Measurements from ENCODE around the gene B4GALT1. TPM values are rescaled to one million over a fixed set of nuclear protein-coding genes. Genes with fewer than 3 reads are reported as not detected.

The B4GALT1 gene
- total RNA-seq, 4 donors from 2014 or later, result 88.3 to 119 (median 103) TPM

- Histone ChIP-seq H3K4me1 (no peaks in the 10 kb centered on the region), H3K4me3 (replicated peaks in 1 of 3) (no peak overlapping the region), H3K27ac (no peak overlapping the region), H3K27me3 (no peaks in the 10 kb centered on the region), H3K36me3 (no peaks in the 10 kb centered on the region), H3K9me3 (no peaks in the 10 kb centered on the region)
- no peak for DNase-seq
- intact Hi-C loops (cut with DNase I), result no loop called here
- WGBS, 2 donors, result 80 to 96% methylated on average over 3 of the region's 3 CpGs
- no peak for TF ChIP-seq POLR2A (IDR thresholded peaks at IDR 0.05)
- no peak for TF ChIP-seq CTCF (IDR thresholded peaks at IDR 0.05)
These were observed 26.7 kb upstream of the B4GALT1 start for GRCh38 chr9:33193818-33194217.

DNA sequence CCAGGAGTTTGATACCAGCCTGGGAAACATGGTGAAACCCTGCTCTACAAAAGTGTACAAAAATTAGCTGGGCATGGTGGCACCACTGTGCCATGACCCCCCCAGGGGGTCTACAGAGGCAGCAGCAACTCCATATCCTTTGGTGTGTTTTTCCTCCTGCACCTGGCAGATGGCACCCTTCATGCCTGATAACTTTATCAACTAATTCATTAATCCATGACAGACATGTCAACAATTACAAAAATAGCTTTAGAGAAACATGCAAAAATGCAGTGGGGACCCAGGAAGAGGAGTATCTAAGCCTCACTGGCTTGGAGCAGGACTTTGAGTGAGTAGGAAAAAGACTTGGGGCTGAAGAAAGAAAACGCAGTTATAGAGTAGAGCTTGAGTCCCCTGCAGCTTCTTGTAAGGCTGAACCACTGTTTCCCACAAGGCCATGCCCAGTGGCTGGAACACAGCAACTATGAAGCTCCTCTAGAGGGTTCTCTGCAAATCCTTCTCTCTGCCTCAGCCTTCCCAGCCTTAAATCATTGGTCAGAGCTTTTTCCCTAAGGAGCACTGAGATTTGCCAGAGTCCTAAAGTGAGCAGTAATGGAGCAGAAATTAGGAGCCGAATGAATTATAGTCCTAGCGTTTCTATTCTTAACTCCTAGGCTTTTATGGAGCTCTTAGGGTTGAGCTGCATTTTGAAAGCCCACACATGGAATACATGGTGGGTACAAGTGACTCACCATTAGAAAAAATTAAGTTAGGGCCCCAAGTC lies 25.5 kb upstream of the B4GALT1 start:
- Histone ChIP-seq H3K4me1 (peaks cover 0 to 3% of the 10 kb centered on the region in 2 donors), H3K4me3 (replicated peaks in 1 of 3) (no peak overlapping the region), H3K27me3 (no peaks in the 10 kb centered on the region), H3K36me3 (no peaks in the 10 kb centered on the region), H3K27ac (no peak overlapping the region), H3K9me3 (no peaks in the 10 kb centered on the region)
- DNase-seq, result no peak
- intact Hi-C loops (cut with DNase I), result no loop called here
- TF ChIP-seq CTCF (IDR thresholded peaks at IDR 0.05), result no peak
- 71 to 78% methylated on average over 3 of the region's 3 CpGs for WGBS, 2 donors

- Histone ChIP-seq H3K9me3 (no peaks in the 10 kb centered on the region), H3K4me3 (replicated peaks in 1 of 3) (no peak overlapping the region), H3K27me3 (no peaks in the 10 kb centered on the region), H3K27ac (no peak overlapping the region), H3K4me1 (peaks cover 22 to 27% of the 10 kb centered on the region in 2 donors), H3K36me3 (no peaks in the 10 kb centered on the region)
- TF ChIP-seq POLR2A (IDR thresholded peaks at IDR 0.05) (no peak), CTCF (IDR thresholded peaks at IDR 0.05) (no peak)
- WGBS, 2 donors, result 93 to 97% methylated on average over 4 of the region's 4 CpGs
- DNase-seq, result no peak
- intact Hi-C loops (cut with DNase I), result no loop called here
These were observed 23.0 kb upstream of the B4GALT1 start for GRCh38 chr9:33190021-33190705.

DNA sequence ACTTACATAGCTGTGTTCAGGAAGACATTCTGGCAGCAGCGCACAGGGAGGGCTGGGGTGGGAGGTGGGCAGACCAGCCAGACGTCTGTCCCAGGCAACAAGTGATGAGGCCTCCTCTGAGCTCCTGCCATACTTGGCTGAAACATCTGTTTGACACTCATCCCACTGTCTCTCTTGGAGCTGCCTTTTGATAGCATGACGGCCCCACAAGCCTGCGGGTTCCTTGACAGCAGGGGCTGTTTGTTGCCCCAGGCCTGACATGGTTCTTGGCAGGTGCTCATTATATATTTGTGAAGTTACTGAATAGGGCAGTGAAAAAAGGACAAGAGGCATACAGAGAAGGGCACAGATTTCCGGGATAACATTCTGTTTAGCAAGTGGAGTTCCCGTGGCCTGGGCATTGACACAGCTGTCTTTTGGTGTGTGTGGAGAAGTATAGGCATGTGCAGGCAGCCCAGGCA lies 22.2 kb upstream of the B4GALT1 start:
- TF ChIP-seq POLR2A (IDR thresholded peaks at IDR 0.05) (no peak), CTCF (IDR thresholded peaks at IDR 0.05) (no peak)
- no peaks in the 10 kb centered on the region for H3K9me3 ChIP-seq
- no peaks in the 10 kb centered on the region for H3K36me3 ChIP-seq
- H3K4me3 ChIP-seq (replicated peaks in 1 of 3), result no peak overlapping the region
- WGBS, 2 donors, result 90 to 94% methylated on average over 6 of the region's 6 CpGs
- no peak overlapping the region for H3K27ac ChIP-seq
- H3K27me3 ChIP-seq, result no peaks in the 10 kb centered on the region
- peaks cover 25 to 27% of the 10 kb centered on the region in 2 donors for H3K4me1 ChIP-seq
- intact Hi-C loops (cut with DNase I), result no loop called here
- no peak for DNase-seq

DNA sequence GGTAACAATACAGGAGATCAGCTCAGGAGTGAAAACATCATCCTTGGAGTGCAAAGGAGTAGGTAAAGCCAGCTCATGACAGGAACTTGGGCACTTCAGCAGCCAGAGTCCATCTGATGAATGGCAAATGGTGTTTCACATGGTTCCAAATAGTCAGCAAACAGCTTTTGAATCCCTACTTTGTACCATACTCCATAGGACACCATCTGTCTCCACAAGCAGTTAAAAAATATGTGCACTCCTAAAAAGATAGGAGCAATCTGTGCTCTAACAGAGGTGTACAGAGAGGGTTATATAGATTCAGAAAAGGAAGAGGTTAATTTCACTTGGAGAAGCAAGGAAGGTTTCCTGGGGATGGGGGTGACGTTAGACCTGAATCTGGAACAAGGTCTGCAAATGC lies 21.6 kb upstream of the B4GALT1 start:
- no peak overlapping the region for H3K27ac ChIP-seq
- no peaks in the 10 kb centered on the region for H3K9me3 ChIP-seq
- peaks cover 25 to 27% of the 10 kb centered on the region in 2 donors for H3K4me1 ChIP-seq
- 82% methylated on average over 1 of the region's 1 CpG for WGBS, 2 donors
- H3K36me3 ChIP-seq, result no peaks in the 10 kb centered on the region
- intact Hi-C loops (cut with DNase I), result no loop called here
- DNase-seq, result no peak
- no peak for TF ChIP-seq POLR2A (IDR thresholded peaks at IDR 0.05)
- no peak for TF ChIP-seq CTCF (IDR thresholded peaks at IDR 0.05)
- no peak overlapping the region for H3K4me3 ChIP-seq (replicated peaks in 1 of 3)
- no peaks in the 10 kb centered on the region for H3K27me3 ChIP-seq

Measured in thyroid gland (tissue), 4 donors.